SH-SY5Y (cell line): ENCODE measurements around the gene JAM3.

Experiments
- GATA2 ChIP-seq: IDR thresholded peaks from 2 replicates; pipeline ENCODE4 v1.6.1; 2011; ENCODE audit warnings: mild to moderate bottlenecking, low read depth, low read length
- GATA3 ChIP-seq: IDR thresholded peaks from 2 replicates; pipeline ENCODE4 v1.6.1; 2011; ENCODE audit warnings: low read depth, mild to moderate bottlenecking, low read length, moderate library complexity

DNA sequence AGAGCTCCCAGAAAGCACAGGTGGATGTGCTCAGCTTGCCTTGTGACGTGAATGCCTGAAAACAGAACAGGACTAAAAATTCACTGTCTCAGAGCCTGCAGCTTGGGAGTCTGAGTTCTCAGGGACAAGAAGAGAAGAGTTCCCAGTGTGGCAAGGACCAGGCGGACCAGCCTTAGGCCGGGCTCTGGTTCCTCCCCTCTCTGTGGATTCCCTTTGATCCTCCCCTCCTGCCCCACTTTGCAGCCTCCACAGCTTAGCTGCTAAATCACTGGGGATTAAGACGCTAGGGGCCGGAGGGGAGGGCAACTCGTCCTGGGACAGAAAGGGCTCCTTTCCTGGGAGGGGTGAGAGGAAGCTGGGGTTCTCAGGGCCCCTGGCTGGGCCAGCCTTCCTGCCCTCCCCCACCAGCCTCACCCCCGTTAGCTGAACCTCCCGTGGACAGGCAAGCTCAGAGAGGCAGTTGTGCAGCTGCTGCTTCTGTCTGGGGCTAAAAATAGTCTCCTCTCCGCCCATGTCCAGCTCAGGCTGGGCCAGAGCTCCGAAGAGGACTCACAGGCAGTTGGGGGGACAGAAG lies 29.9 kb upstream of the JAM3 start:
- TF ChIP-seq GATA2 (no peak), GATA3 (no peak)
